Measurements from ENCODE around the gene NUP98.

DNA sequence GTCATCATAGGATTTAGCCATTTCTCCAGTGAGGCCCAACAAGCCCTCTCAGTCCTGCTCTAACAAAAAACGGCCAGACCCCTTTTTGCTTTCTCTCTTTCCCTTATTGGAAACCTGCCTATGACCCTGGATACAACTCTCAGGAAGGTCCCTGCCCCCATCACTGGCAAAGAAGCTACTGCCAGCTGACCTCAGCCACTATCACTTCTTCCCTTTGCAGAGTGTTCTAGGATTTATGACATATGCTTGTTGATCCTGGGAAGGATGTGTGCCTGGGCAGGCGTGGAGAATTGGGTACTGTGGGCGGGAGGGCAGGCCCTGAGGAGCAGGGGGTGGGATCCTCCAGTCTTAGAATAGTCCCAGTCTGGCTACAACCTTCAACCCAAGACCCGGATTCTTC is 18.5 kb upstream of the NUP98 start:
- TF ChIP-seq, protein P1, sequence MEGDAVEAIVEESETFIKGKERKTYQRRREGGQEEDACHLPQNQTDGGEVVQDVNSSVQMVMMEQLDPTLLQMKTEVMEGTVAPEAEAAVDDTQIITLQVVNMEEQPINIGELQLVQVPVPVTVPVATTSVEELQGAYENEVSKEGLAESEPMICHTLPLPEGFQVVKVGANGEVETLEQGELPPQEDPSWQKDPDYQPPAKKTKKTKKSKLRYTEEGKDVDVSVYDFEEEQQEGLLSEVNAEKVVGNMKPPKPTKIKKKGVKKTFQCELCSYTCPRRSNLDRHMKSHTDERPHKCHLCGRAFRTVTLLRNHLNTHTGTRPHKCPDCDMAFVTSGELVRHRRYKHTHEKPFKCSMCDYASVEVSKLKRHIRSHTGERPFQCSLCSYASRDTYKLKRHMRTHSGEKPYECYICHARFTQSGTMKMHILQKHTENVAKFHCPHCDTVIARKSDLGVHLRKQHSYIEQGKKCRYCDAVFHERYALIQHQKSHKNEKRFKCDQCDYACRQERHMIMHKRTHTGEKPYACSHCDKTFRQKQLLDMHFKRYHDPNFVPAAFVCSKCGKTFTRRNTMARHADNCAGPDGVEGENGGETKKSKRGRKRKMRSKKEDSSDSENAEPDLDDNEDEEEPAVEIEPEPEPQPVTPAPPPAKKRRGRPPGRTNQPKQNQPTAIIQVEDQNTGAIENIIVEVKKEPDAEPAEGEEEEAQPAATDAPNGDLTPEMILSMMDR (conservative IDR thresholded peaks at IDR 0.05; ENCODE audit: low read length): no peak
- TF ChIP-seq EZH2phosphoT487 (IDR thresholded peaks at IDR 0.05; ENCODE audit: borderline replicate concordance): no peak
